NT2/D1 (cell line): ENCODE results near the gene FUT3.

Experiments
- SUZ12 ChIP-seq: IDR thresholded peaks from 2 replicates; pipeline ENCODE4 v1.6.1; 2011; ENCODE audit not compliant: insufficient read length, insufficient read depth; ENCODE audit errors: extremely low read depth
- YY1 ChIP-seq: IDR thresholded peaks from 2 replicates; pipeline ENCODE4 v1.6.1; 2011; ENCODE audit not compliant: insufficient read length, insufficient read depth
- ZNF274 ChIP-seq: IDR thresholded peaks from 2 replicates; pipeline ENCODE4 v1.6.1; 2011; ENCODE audit warnings: mild to moderate bottlenecking, low read depth, low read length

- TF ChIP-seq YY1 (no peak), ZNF274 (no peak), SUZ12 (no peak)
Measured at GRCh38 chr19:5800361-5801270, 50.6 kb downstream of the FUT3 start.
